ENCODE data around the gene HAVCR2.

DNA sequence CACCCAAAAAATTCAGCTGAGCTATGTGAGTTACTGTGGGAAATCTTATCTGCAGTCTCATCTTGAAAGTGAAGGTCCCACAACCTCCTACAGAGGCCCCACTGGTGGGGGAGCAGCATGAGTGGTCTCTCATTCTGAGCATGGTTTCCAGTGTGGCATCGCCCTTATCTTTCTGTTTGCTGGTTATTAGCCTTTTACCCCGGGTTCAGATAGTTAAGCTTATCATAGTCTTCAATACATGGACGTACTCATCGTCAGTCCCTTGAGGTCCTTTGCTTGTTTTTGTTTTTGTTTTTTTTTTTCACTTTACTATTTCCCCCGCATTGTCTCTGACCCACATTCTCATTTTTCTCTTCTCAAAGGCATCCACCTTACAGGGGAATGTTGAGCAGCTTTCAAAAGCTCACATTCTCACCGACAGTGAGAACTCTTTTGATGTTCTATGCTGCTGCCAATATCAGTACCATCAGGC lies 7.7 kb upstream of the HAVCR2 start:
- no peak for TF ChIP-seq CTCF (IDR thresholded peaks at IDR 0.05; ENCODE audit: borderline replicate concordance, extremely low read depth, low read length, poor library complexity, severe bottlenecking)
- no peak for TF ChIP-seq EZH2 (IDR thresholded peaks at IDR 0.05; ENCODE audit: borderline replicate concordance, low read depth, low read length, severe bottlenecking)
